IPS DF 6.9 (cell line): ENCODE measurements around the gene HBEGF.

ENCODE experiments used
- DNase-seq: peaks from one replicate; pipeline ENCODE4 v3.0.0-alpha.2; 2013; ENCODE audit warnings: low read depth, low spot score
- H3K27ac ChIP-seq: one replicate; pipeline ENCODE4 v1.5.1; 2013; ENCODE audit warnings: low read length, control low read depth
- H3K27me3 ChIP-seq: 2 replicates; pipeline ENCODE4 v1.6.1; 2013; ENCODE audit warnings: mild to moderate bottlenecking, low read length; ENCODE audit not compliant: control insufficient read depth, insufficient read depth
- H3K36me3 ChIP-seq: 2 replicates; pipeline ENCODE4 v1.6.1; 2013; ENCODE audit warnings: low read length; ENCODE audit not compliant: control insufficient read depth, insufficient read depth
- H3K4me1 ChIP-seq: 2 replicates; pipeline ENCODE4 v1.6.1; 2013; ENCODE audit warnings: low read length; ENCODE audit not compliant: control insufficient read depth, insufficient read depth
- H3K4me3 ChIP-seq: 2 replicates; pipeline ENCODE4 v1.5.1; 2013; ENCODE audit warnings: mild to moderate bottlenecking, low read length
- H3K9me3 ChIP-seq: 2 replicates; pipeline ENCODE4 v1.6.1; 2013; ENCODE audit warnings: low read length, inconsistent platforms; ENCODE audit not compliant: control insufficient read depth, insufficient read depth
- WGBS: extraction: QIAGEN DNeasy Blood & Tissue Kit; methylation state at CpG from one replicate; pipeline ENCODE4 v1.1.7; 2013; ENCODE audit warnings: mixed read lengths, missing lambda C conversion rate; ENCODE audit not compliant: insufficient read length, insufficient coverage; 5-methylcytosine and 5-hydroxymethylcytosine counted together

Gene HBEGF

GRCh38 chr5:140346348-140347221, at the start of gene HBEGF:
TSS of gene HBEGF (minus strand) at chr5:140346603. CDS start at chr5:140346328, 275 bp downstream.
- no CpG with 5 or more reads among the region's 72 CpGs for WGBS
- H3K27me3 ChIP-seq: no peaks in the 10 kb centered on the region; the same call in 1 of the 2 replicates
- no peak within 1 kb of the TSS for H3K27ac ChIP-seq
- H3K4me3 ChIP-seq: peak within 1 kb of the TSS; percentile 56; the same call in 1 of the 2 replicates
- H3K36me3 ChIP-seq: no peaks in the 10 kb centered on the region
- DNase-seq: peak; percentile 75
- no peaks in the 10 kb centered on the region for H3K9me3 ChIP-seq
- no peaks in the 10 kb centered on the region for H3K4me1 ChIP-seq

GRCh38 chr5:140393738-140394137, 47.3 kb upstream of the HBEGF start:
- WGBS: no CpG with 5 or more reads among the region's 2 CpGs

GRCh38 chr5:140391732-140392131, 45.3 kb upstream of the HBEGF start:
- DNase-seq: no peak
- Histone ChIP-seq H3K4me1 (no peaks in the 10 kb centered on the region), H3K9me3 (no peaks in the 10 kb centered on the region), H3K4me3 (no peak overlapping the region), H3K27me3 (no peaks in the 10 kb centered on the region), H3K36me3 (no peaks in the 10 kb centered on the region), H3K27ac (no peak overlapping the region)
- WGBS: no CpG with 5 or more reads among the region's 1 CpG

More at GRCh38 chr5:140393738-140394137, 47.3 kb upstream of the HBEGF start:
- H3K9me3 ChIP-seq: no peaks in the 10 kb centered on the region
- H3K27ac ChIP-seq: no peak overlapping the region
- H3K4me1 ChIP-seq: no peaks in the 10 kb centered on the region
- no peaks in the 10 kb centered on the region for H3K36me3 ChIP-seq
- H3K4me3 ChIP-seq: no peak overlapping the region
- DNase-seq: no peak
- H3K27me3 ChIP-seq: no peaks in the 10 kb centered on the region

GRCh38 chr5:140391312-140391711, 44.9 kb upstream of the HBEGF start:
- Histone ChIP-seq H3K27me3 (no peaks in the 10 kb centered on the region), H3K36me3 (no peaks in the 10 kb centered on the region), H3K27ac (no peak overlapping the region), H3K9me3 (no peaks in the 10 kb centered on the region), H3K4me1 (no peaks in the 10 kb centered on the region), H3K4me3 (no peak overlapping the region)
- no peak for DNase-seq
- WGBS: no CpG with 5 or more reads among the region's 1 CpG

GRCh38 chr5:140388052-140388451, 41.6 kb upstream of the HBEGF start:
- Histone ChIP-seq H3K27ac (no peak overlapping the region), H3K4me1 (no peaks in the 10 kb centered on the region), H3K9me3 (no peaks in the 10 kb centered on the region), H3K27me3 (no peaks in the 10 kb centered on the region), H3K36me3 (no peaks in the 10 kb centered on the region), H3K4me3 (no peak overlapping the region)
- DNase-seq: no peak
- WGBS: no CpG with 5 or more reads among the region's 2 CpGs

GRCh38 chr5:140383300-140383699, 36.9 kb upstream of the HBEGF start:
- H3K4me3 ChIP-seq: no peak overlapping the region
- no peak overlapping the region for H3K27ac ChIP-seq
- H3K4me1 ChIP-seq: no peaks in the 10 kb centered on the region
- H3K9me3 ChIP-seq: no peaks in the 10 kb centered on the region
- no peaks in the 10 kb centered on the region for H3K27me3 ChIP-seq
- H3K36me3 ChIP-seq: no peaks in the 10 kb centered on the region
- DNase-seq: no peak
- no CpG with 5 or more reads among the region's 2 CpGs for WGBS

- no peaks in the 10 kb centered on the region for H3K4me1 ChIP-seq
- no peak overlapping the region for H3K4me3 ChIP-seq
- no peaks in the 10 kb centered on the region for H3K36me3 ChIP-seq
- no peak for DNase-seq
- H3K27ac ChIP-seq: no peak overlapping the region
- no peaks in the 10 kb centered on the region for H3K27me3 ChIP-seq
- H3K9me3 ChIP-seq: no peaks in the 10 kb centered on the region
These were observed 36.5 kb upstream of the HBEGF start for GRCh38 chr5:140382866-140383265.

GRCh38 chr5:140381972-140382371, 35.6 kb upstream of the HBEGF start:
- no peaks in the 10 kb centered on the region for H3K4me1 ChIP-seq
- no CpG with 5 or more reads among the region's 1 CpG for WGBS
- no peak overlapping the region for H3K4me3 ChIP-seq
- no peaks in the 10 kb centered on the region for H3K27me3 ChIP-seq
- DNase-seq: no peak
- no peaks in the 10 kb centered on the region for H3K9me3 ChIP-seq
- H3K36me3 ChIP-seq: no peaks in the 10 kb centered on the region
- no peak overlapping the region for H3K27ac ChIP-seq

GRCh38 chr5:140381351-140381750, 34.9 kb upstream of the HBEGF start:
- no peaks in the 10 kb centered on the region for H3K9me3 ChIP-seq
- no peaks in the 10 kb centered on the region for H3K4me1 ChIP-seq
- WGBS: no CpG with 5 or more reads among the region's 4 CpGs
- no peak overlapping the region for H3K4me3 ChIP-seq
- DNase-seq: no peak
- H3K36me3 ChIP-seq: no peaks in the 10 kb centered on the region
- no peak overlapping the region for H3K27ac ChIP-seq
- H3K27me3 ChIP-seq: no peaks in the 10 kb centered on the region

- WGBS: no CpG with 5 or more reads among the region's 2 CpGs
- Histone ChIP-seq H3K9me3 (no peaks in the 10 kb centered on the region), H3K36me3 (no peaks in the 10 kb centered on the region), H3K27me3 (no peaks in the 10 kb centered on the region), H3K27ac (no peak overlapping the region), H3K4me1 (no peaks in the 10 kb centered on the region), H3K4me3 (no peak overlapping the region)
- peak; percentile 76 for DNase-seq
These were observed 26.6 kb upstream of the HBEGF start for GRCh38 chr5:140372971-140373487.
